H9 (cell line): ENCODE results near the gene NRG2. TPM values are rescaled to one million over a fixed set of nuclear protein-coding genes. Genes with fewer than 3 reads are reported as not detected.

ENCODE experiments used
- DNase-seq: peaks from one replicate; pipeline ENCODE4 v3.0.0-alpha.2; 2017
- H2AFZ ChIP-seq: one replicate; pipeline ENCODE4 v1.6.1; 2013; ENCODE audit warnings: mild to moderate bottlenecking, low read length, control low read depth, moderate library complexity
- H2AK5ac ChIP-seq: 2 replicates; pipeline ENCODE4 v1.6.1; 2013; ENCODE audit warnings: low read length, control low read depth, mixed read lengths; ENCODE audit not compliant: insufficient read length
- H2BK120ac ChIP-seq: one replicate; pipeline ENCODE4 v1.6.1; 2013; ENCODE audit warnings: low read depth, mild to moderate bottlenecking, low read length, control low read depth, inconsistent platforms; ENCODE audit not compliant: poor library complexity, severe bottlenecking
- H2BK12ac ChIP-seq: 2 replicates; pipeline ENCODE4 v1.6.1; 2013; ENCODE audit warnings: low read length, control low read depth, mixed read lengths, low read depth; ENCODE audit not compliant: insufficient read length
- H2BK15ac ChIP-seq: 2 replicates; pipeline ENCODE4 v1.6.1; 2013; ENCODE audit warnings: low read depth, low read length, control low read depth
- H2BK20ac ChIP-seq: one replicate; pipeline ENCODE4 v1.6.1; 2013; ENCODE audit warnings: low read depth, mild to moderate bottlenecking, low read length, control low read depth, inconsistent platforms; ENCODE audit not compliant: poor library complexity, severe bottlenecking
- H2BK5ac ChIP-seq: 2 replicates; pipeline ENCODE4 v1.6.1; 2013; ENCODE audit warnings: low read length, control low read depth, mixed read lengths; ENCODE audit not compliant: insufficient read length
- H3K14ac ChIP-seq: 2 replicates; pipeline ENCODE4 v1.6.1; 2013; ENCODE audit warnings: low read length, control low read depth; ENCODE audit not compliant: insufficient read depth
- H3K18ac ChIP-seq: 2 replicates; pipeline ENCODE4 v1.6.1; 2013; ENCODE audit warnings: low read depth, mild to moderate bottlenecking, mixed read lengths, low read length, control low read depth; ENCODE audit not compliant: insufficient read length
- H3K23ac ChIP-seq: 2 replicates; pipeline ENCODE4 v1.6.1; 2013; ENCODE audit warnings: low read length, control low read depth, mixed read lengths, low read depth; ENCODE audit not compliant: insufficient read length
- H3K23me2 ChIP-seq: 2 replicates; pipeline ENCODE4 v1.6.1; 2013; ENCODE audit warnings: low read depth, mild to moderate bottlenecking, mixed read lengths, low read length, control low read depth; ENCODE audit not compliant: insufficient read length, poor library complexity, severe bottlenecking
- H3K27ac ChIP-seq: 2 replicates; pipeline ENCODE4 v1.5.1; 2013; ENCODE audit warnings: low read length, control low read depth, mixed read lengths, low read depth; ENCODE audit not compliant: insufficient read length
- H3K27me3 ChIP-seq: 2 replicates; pipeline ENCODE4 v1.6.1; 2013; ENCODE audit warnings: low read length, control low read depth, inconsistent platforms; ENCODE audit not compliant: insufficient read depth
- H3K4ac ChIP-seq: 2 replicates; pipeline ENCODE4 v1.6.1; 2013; ENCODE audit warnings: low read depth, mild to moderate bottlenecking, control low read depth, inconsistent platforms, low read length, moderate library complexity
- H3K4me1 ChIP-seq: 2 replicates; pipeline ENCODE4 v1.6.1; 2013; ENCODE audit warnings: low read length, control low read depth, inconsistent platforms; ENCODE audit not compliant: insufficient read depth
- H3K4me2 ChIP-seq: 2 replicates; pipeline ENCODE4 v1.6.1; 2013; ENCODE audit warnings: low read length, control low read depth, mixed read lengths; ENCODE audit not compliant: insufficient read length, insufficient read depth
- H3K56ac ChIP-seq: 2 replicates; pipeline ENCODE4 v1.6.1; 2013; ENCODE audit warnings: low read depth, mild to moderate bottlenecking, mixed read lengths, low read length, control low read depth; ENCODE audit not compliant: insufficient read length
- H3K79me1 ChIP-seq: 2 replicates; pipeline ENCODE4 v1.6.1; 2013; ENCODE audit warnings: low read depth, mild to moderate bottlenecking, moderate library complexity, low read length, control low read depth, inconsistent platforms; ENCODE audit not compliant: insufficient read depth, poor library complexity, severe bottlenecking
- H3K79me2 ChIP-seq: 2 replicates; pipeline ENCODE4 v1.6.1; 2013; ENCODE audit warnings: low read length, control low read depth, inconsistent platforms; ENCODE audit not compliant: insufficient read depth
- H3K9ac ChIP-seq: 2 replicates; pipeline ENCODE4 v1.6.1; 2013; ENCODE audit warnings: low read length, control low read depth, mixed read lengths; ENCODE audit not compliant: insufficient read length; ENCODE audit errors: extremely low read depth
- H3K9me3 ChIP-seq: one replicate; pipeline ENCODE4 v1.6.1; 2013; ENCODE audit warnings: low read depth, low read length, inconsistent platforms; ENCODE audit not compliant: control insufficient read depth
- H3T11ph ChIP-seq: one replicate; pipeline ENCODE4 v1.6.1; 2013; ENCODE audit warnings: mild to moderate bottlenecking, low read length, control low read depth, inconsistent platforms
- H4K20me1 ChIP-seq: one replicate; pipeline ENCODE4 v1.6.1; 2013; ENCODE audit not compliant: control insufficient read depth, insufficient read length, insufficient read depth
- H4K5ac ChIP-seq: 2 replicates; pipeline ENCODE4 v1.6.1; 2013; ENCODE audit warnings: low read depth, mild to moderate bottlenecking, mixed read lengths, low read length, control low read depth; ENCODE audit not compliant: insufficient read length
- H4K8ac ChIP-seq: replicated peaks from 2 replicates; pipeline ENCODE4 v1.6.1; 2013; ENCODE audit warnings: low read length, control low read depth, mixed read lengths, low read depth; ENCODE audit not compliant: insufficient read length
- H4K91ac ChIP-seq: 2 replicates; pipeline ENCODE4 v1.6.1; 2013; ENCODE audit warnings: low read depth, mild to moderate bottlenecking, moderate library complexity, mixed read lengths, low read length, control low read depth; ENCODE audit not compliant: insufficient read length
- H3K27ac Mint-ChIP-seq, 3 experiments: 2 replicates in 2 of 3; 3 replicates in 1 of 3; pipeline ENCODE4 v1.8.0; 2020 to 2021; ENCODE audit warnings: mixed read lengths in 3 of 3, mild to moderate bottlenecking in 1 of 3, moderate library complexity in 1 of 3
- H3K27me3 Mint-ChIP-seq: 2 replicates; pipeline ENCODE4 v1.8.0; 2021; ENCODE audit warnings: low read depth, mild to moderate bottlenecking, moderate library complexity, mixed read lengths
- H3K36me3 Mint-ChIP-seq, 3 experiments: 2 replicates in 2 of 3; 3 replicates in 1 of 3; pipeline ENCODE4 v1.8.0; 2020 to 2021; ENCODE audit warnings: low read depth in 3 of 3, mixed read lengths in 3 of 3; ENCODE audit not compliant: insufficient read depth in 1 of 3
- H3K4me1 Mint-ChIP-seq, 2 experiments: 2 replicates each; pipeline ENCODE4 v1.8.0; 2020; ENCODE audit warnings: mixed read lengths in 2 of 2
- H3K4me3 Mint-ChIP-seq, 2 experiments: 2 replicates in 1 of 2; 3 replicates in 1 of 2; pipeline ENCODE4 v1.8.0; 2020 to 2021; ENCODE audit warnings: mild to moderate bottlenecking in 2 of 2, mixed read lengths in 2 of 2, moderate library complexity in 1 of 2
- H3K9me3 Mint-ChIP-seq, 2 experiments: 2 replicates in 1 of 2; 3 replicates in 1 of 2; pipeline ENCODE4 v1.8.0; 2020; ENCODE audit warnings: mild to moderate bottlenecking in 2 of 2, mixed read lengths in 2 of 2, moderate library complexity in 1 of 2
- WGBS: extraction: QIAGEN DNeasy Blood & Tissue Kit; methylation state at CpG from one replicate; pipeline ENCODE4 v1.1.7; 2013; ENCODE audit warnings: missing lambda C conversion rate, low lambda C conversion rate, mixed read lengths; ENCODE audit not compliant: insufficient read length; ENCODE audit errors: extremely low coverage; 5-methylcytosine and 5-hydroxymethylcytosine counted together
- total RNA-seq: library from RNA; stranded (reverse); gene quantifications from 2 replicates; pipeline ENCODE4 v1.2.1, GENCODE V29; 2021
- TF ChIP-seq, protein P1 (sequence below): fragments of 200-600 bp; sonication (generic); conservative IDR thresholded peaks from 3 replicates; pipeline ENCODE4 v1.8.0; 2021; ENCODE audit warnings: antibody characterized with exemption, mild to moderate bottlenecking

The NRG2 gene
- total RNA-seq, 1 experiment from 2014 or later: not detected

DNA sequence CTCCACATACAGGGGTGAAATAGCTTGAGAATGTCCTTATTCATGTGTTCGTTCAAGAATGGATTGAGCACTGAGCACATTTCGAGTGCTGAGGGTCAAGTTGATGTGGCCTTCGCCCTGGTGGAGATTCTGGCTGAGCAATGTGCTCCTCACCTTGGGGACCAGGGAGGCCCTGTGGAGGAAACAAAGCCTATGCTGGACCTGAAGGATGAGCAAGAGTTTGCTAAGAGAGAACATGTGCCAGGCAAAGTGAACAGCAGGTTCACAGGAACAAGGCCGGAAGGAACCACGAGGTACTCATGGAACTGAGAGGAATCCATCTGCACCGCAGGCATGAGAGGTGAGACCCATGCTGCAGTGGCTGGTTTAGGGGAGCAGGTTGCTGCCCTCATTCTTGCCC is 145.1 kb downstream of the NRG2 start:
- no peak overlapping the region for H2BK20ac ChIP-seq
- H3K9ac ChIP-seq: no peak overlapping the region
- no peak overlapping the region for H3K27ac ChIP-seq
- Mint-ChIP-seq H3K27me3 (peaks cover 86% of the 10 kb centered on the region), H3K4me1 (peaks cover 1 to 2% of the 10 kb centered on the region in 2 experiments), H3K4me3 (no peak overlapping the region), H3K9me3 (no peaks in the 10 kb centered on the region; a peak in 1 of 5 replicates), H3K27ac (no peak overlapping the region), H3K36me3 (no peaks in the 10 kb centered on the region; a peak in 1 of 7 replicates)
- no peak overlapping the region for H3K18ac ChIP-seq
- H3T11ph ChIP-seq: no peak overlapping the region
- no peak overlapping the region for H3K4me2 ChIP-seq
- no peaks in the 10 kb centered on the region for H3K23me2 ChIP-seq
- H2BK120ac ChIP-seq: no peak overlapping the region
- H2BK5ac ChIP-seq: no peak overlapping the region
- H3K23ac ChIP-seq: no peak overlapping the region
- H3K79me2 ChIP-seq: no peaks in the 10 kb centered on the region
- no peaks in the 10 kb centered on the region for H3K9me3 ChIP-seq
- WGBS: no CpG with 5 or more reads among the region's 6 CpGs
- peaks cover 32% of the 10 kb centered on the region for H3K27me3 ChIP-seq
- H4K8ac ChIP-seq: no peak overlapping the region
- TF ChIP-seq, protein P1, sequence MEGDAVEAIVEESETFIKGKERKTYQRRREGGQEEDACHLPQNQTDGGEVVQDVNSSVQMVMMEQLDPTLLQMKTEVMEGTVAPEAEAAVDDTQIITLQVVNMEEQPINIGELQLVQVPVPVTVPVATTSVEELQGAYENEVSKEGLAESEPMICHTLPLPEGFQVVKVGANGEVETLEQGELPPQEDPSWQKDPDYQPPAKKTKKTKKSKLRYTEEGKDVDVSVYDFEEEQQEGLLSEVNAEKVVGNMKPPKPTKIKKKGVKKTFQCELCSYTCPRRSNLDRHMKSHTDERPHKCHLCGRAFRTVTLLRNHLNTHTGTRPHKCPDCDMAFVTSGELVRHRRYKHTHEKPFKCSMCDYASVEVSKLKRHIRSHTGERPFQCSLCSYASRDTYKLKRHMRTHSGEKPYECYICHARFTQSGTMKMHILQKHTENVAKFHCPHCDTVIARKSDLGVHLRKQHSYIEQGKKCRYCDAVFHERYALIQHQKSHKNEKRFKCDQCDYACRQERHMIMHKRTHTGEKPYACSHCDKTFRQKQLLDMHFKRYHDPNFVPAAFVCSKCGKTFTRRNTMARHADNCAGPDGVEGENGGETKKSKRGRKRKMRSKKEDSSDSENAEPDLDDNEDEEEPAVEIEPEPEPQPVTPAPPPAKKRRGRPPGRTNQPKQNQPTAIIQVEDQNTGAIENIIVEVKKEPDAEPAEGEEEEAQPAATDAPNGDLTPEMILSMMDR: no peak
- H3K4ac ChIP-seq: no peak overlapping the region
- no peak overlapping the region for H3K56ac ChIP-seq
- H2BK12ac ChIP-seq: no peak overlapping the region
- no peak overlapping the region for H2BK15ac ChIP-seq
- H2AK5ac ChIP-seq: no peak overlapping the region
- H2AFZ ChIP-seq: no peak overlapping the region
- no peak overlapping the region for H3K14ac ChIP-seq
- no peak overlapping the region for H4K5ac ChIP-seq
- H4K20me1 ChIP-seq: no peaks in the 10 kb centered on the region
- no peaks in the 10 kb centered on the region for H3K4me1 ChIP-seq
- DNase-seq: no peak
- H4K91ac ChIP-seq: no peak overlapping the region
- no peaks in the 10 kb centered on the region for H3K79me1 ChIP-seq
